ENCODE measurements around the gene FXYD4. TPM values are rescaled to one million over a fixed set of nuclear protein-coding genes. Genes with fewer than 3 reads are reported as not detected.

The FXYD4 gene
- total and polyA plus RNA-seq, 2 of the 8 experiments (the other 6 are each of a cell fraction or from before 2014, with no cell fraction given) = not detected

DNA sequence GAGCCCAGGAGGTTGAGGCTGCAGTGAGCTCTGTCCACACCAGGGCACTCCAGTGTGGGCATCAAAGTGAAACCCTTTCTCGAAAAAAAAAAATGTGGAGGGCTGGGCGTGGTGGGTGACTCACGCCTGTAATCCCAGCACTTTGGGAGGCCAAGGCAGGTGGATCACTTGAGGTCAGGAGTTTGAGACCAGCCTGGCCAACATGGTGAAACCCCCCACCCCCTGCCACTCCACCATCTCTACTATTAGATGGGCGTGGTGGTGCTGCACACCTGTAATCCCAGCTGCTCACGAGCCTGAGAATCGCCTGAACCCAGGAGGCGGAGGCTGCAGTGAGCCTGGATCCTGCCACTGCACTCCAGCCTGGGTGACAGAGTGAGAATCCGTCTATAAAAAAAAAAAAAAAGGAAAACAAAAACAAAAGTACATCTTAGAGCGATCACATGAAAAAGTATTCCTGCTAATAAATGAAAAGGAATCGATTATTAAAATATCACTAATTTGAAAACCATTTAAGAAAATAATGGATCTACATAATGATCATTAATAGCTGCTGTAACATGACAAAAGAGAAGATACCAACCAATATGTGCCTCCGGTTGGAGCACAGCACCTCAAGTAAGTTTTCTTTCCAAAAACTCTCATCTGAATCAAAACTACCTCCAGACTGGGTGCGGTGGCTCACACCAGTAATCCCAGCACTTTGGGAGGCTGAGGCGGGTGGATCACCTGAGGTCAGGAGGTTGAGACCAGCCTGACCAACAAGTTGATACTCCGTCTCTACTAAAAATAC lies 32.7 kb downstream of the FXYD4 start:
- H3K27ac ChIP-seq (ENCODE audit: low read depth, low read length) = no peak overlapping the region
- CTCF ChIA-PET (ENCODE audit: partially characterized antibody) = interaction anchor here (1.4 kb wide), 1 partner anchor 21 kb away, joined by 4 read pairs; no protein-coding TSS in a partner anchor
- TF ChIP-seq BRCA1 (IDR thresholded peaks at IDR 0.05; ENCODE audit: low read depth, low read length) (no peak), TAF1 (IDR thresholded peaks at IDR 0.05; ENCODE audit: low read depth, low read length) (no peak), GABPA (IDR thresholded peaks at IDR 0.05; ENCODE audit: borderline replicate concordance, insufficient read depth, low read length) (no peak), TCF12 (IDR thresholded peaks at IDR 0.05; ENCODE audit: low read depth, low read length) (no peak), JUN (IDR thresholded peaks at IDR 0.05; ENCODE audit: low read depth, low read length) (no peak), POLR2A (IDR thresholded peaks at IDR 0.05; ENCODE audit: control extremely low read depth in 1 of 2, low read depth in 2 of 2, low read length in 2 of 2) (no peak), FOSL1 (IDR thresholded peaks at IDR 0.05; ENCODE audit: insufficient read depth, low read depth, low read length) (no peak), RNF2 (IDR thresholded peaks at IDR 0.05; ENCODE audit: borderline replicate concordance, low read depth, low read length, missing control alignments, poor library complexity, severe bottlenecking) (no peak)
- TF ChIP-seq, protein P1, sequence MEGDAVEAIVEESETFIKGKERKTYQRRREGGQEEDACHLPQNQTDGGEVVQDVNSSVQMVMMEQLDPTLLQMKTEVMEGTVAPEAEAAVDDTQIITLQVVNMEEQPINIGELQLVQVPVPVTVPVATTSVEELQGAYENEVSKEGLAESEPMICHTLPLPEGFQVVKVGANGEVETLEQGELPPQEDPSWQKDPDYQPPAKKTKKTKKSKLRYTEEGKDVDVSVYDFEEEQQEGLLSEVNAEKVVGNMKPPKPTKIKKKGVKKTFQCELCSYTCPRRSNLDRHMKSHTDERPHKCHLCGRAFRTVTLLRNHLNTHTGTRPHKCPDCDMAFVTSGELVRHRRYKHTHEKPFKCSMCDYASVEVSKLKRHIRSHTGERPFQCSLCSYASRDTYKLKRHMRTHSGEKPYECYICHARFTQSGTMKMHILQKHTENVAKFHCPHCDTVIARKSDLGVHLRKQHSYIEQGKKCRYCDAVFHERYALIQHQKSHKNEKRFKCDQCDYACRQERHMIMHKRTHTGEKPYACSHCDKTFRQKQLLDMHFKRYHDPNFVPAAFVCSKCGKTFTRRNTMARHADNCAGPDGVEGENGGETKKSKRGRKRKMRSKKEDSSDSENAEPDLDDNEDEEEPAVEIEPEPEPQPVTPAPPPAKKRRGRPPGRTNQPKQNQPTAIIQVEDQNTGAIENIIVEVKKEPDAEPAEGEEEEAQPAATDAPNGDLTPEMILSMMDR (IDR thresholded peaks at IDR 0.05; ENCODE audit: control extremely low read depth in 1 of 3, insufficient read depth in 1 of 3, low read depth in 1 of 3, low read length in 3 of 3) = no peak

More for the DNA sequence above, 32.7 kb downstream of the FXYD4 start:
- Histone ChIP-seq H2BK5ac (ENCODE audit: low read depth, low read length) (no peak overlapping the region), H4K8ac (ENCODE audit: extremely low read depth, insufficient read depth, low read length) (no peak overlapping the region), H2BK20ac (ENCODE audit: low read length) (no peak overlapping the region), H3K14ac (ENCODE audit: insufficient read length) (no peak overlapping the region), H3K36me3 (ENCODE audit: control insufficient read depth in 2 of 4, insufficient read depth in 4 of 4, low read length in 3 of 4) (peaks cover 0 to 4% (median 1%) of the 10 kb centered on the region in 4 experiments; a peak in 2 of 8 replicates), H4K20me1 (replicated peaks in 1 of 2; ENCODE audit: control insufficient read depth in 1 of 2, insufficient read depth in 2 of 2, low read length in 2 of 2) (peaks cover 17 to 20% of the 10 kb centered on the region in 2 experiments), H3K18ac (ENCODE audit: extremely low read depth, low read length) (no peak overlapping the region), H2BK12ac (ENCODE audit: low read depth, low read length) (no peak overlapping the region), H3K4me1 (replicated peaks in 1 of 4; ENCODE audit: control insufficient read depth in 3 of 4, insufficient read depth in 4 of 4, low read length in 3 of 4) (peaks cover 1 to 16% (median 15%) of the 10 kb centered on the region in 4 experiments), H3K79me1 (ENCODE audit: low read depth, low read length) (no peaks in the 10 kb centered on the region), H4K5ac (ENCODE audit: insufficient read length, low read depth, low read length) (no peak overlapping the region), H3K23ac (ENCODE audit: insufficient read length) (no peak overlapping the region), H2AFZ (ENCODE audit: low read length) (no peak overlapping the region), H3K56ac (replicated peaks; ENCODE audit: insufficient read length, low read depth, low read length) (no peak overlapping the region), H3K9me3 (ENCODE audit: insufficient read depth in 2 of 2, low read depth in 1 of 2, low read length in 1 of 2) (no peaks in the 10 kb centered on the region), H3K4ac (replicated peaks; ENCODE audit: insufficient read length, low read depth, low read length) (no peak overlapping the region), H3K4me2 (ENCODE audit: insufficient read depth in 1 of 2, low read depth in 2 of 2, low read length in 2 of 2) (peak overlapping the region; percentile 50 to 80; a peak in 2 of 4 replicates), H3K79me2 (ENCODE audit: control insufficient read depth in 1 of 2, insufficient read depth in 2 of 2, low read length in 2 of 2) (peaks cover 69 to 93% of the 10 kb centered on the region in 2 experiments), H2AK5ac (ENCODE audit: low read depth, low read length) (no peak overlapping the region), H3K4me3 (ENCODE audit: extremely low read depth in 1 of 4, insufficient read depth in 2 of 4, low read depth in 3 of 4, low read length in 4 of 4) (peak overlapping the region in 1 of 4 experiments; percentile 95; a peak in 2 of 8 replicates), H2BK120ac (replicated peaks; ENCODE audit: low read depth, low read length) (no peak overlapping the region), H4K91ac (replicated peaks; ENCODE audit: insufficient read length, low read length) (no peak overlapping the region), H3K23me2 (ENCODE audit: low read depth, low read length) (peaks cover 8% of the 10 kb centered on the region), H2BK15ac (ENCODE audit: low read length) (no peak overlapping the region), H3K27me3 (replicated peaks in 1 of 4; ENCODE audit: control insufficient read depth in 3 of 4, extremely low read depth in 1 of 4, insufficient read depth in 3 of 4, low read length in 3 of 4) (no peaks in the 10 kb centered on the region), H3K9ac (replicated peaks in 1 of 4; ENCODE audit: extremely low read depth in 1 of 4, low read depth in 3 of 4, low read length in 3 of 4) (no peak overlapping the region)
- DNase-seq (ENCODE audit: low read depth in 1 of 2, low spot score in 2 of 2) (no peak), FAIRE-seq (no peak)
- WGBS, 2 experiments (ENCODE audit: extremely low coverage in 1 of 2, insufficient coverage in 1 of 2, insufficient read length in 1 of 2, insufficient replicate concordance in 2 of 2, low coverage in 1 of 2, low lambda C conversion rate in 2 of 2, missing lambda C conversion rate in 1 of 2) = 84% methylated on average over 13 of the region's 14 CpGs; no CpG with 5 or more reads in 1 of the 2 experiments
- POLR2A ChIA-PET (ENCODE audit: partially characterized antibody) = interaction anchor here (0.6 to 1.5 kb wide), 6 partner anchors 8 to 266 kb away, joined by 3 to 5 read pairs (median 4); partner anchors contain the start of gene CSGALNACT2

Measured in H1 (cell line).